RWPE2 (cell line): ENCODE data around the gene ADRM1.
A peak's percentile ranks its signal among the peaks of the same experiment; 100 is the strongest.

ENCODE experiments used
- ATAC-seq: fragments of 200-7000 bp; cut with Tn5 transposase; 3 replicates; pipeline ENCODE4 v1.9.1; 2021; ENCODE audit warnings: low read depth
- DNase-seq: peaks from one replicate; pipeline ENCODE4 v3.0.0-alpha.2; 2020; ENCODE audit warnings: low spot score
- H3K27ac ChIP-seq: fragments of 450-650 bp; 2 replicates; pipeline ENCODE4 v1.5.1; 2017; ENCODE audit warnings: mild to moderate bottlenecking; ENCODE audit not compliant: poor library complexity, severe bottlenecking
- H3K27me3 ChIP-seq: fragments of 250-450 bp; sonication (Bioruptor Pico); 2 replicates; pipeline ENCODE4 v1.5.1; 2021; ENCODE audit warnings: mild to moderate bottlenecking, moderate library complexity; ENCODE audit not compliant: insufficient read depth, poor library complexity, severe bottlenecking
- H3K36me3 ChIP-seq: fragments of 250-450 bp; sonication (Bioruptor Pico); 2 replicates; pipeline ENCODE4 v1.5.1; 2020; ENCODE audit warnings: low read depth, mild to moderate bottlenecking, moderate library complexity
- H3K4me1 ChIP-seq: fragments of 250-450 bp; sonication (Bioruptor Pico); 2 replicates; pipeline ENCODE4 v1.5.1; 2021; ENCODE audit warnings: mild to moderate bottlenecking, moderate library complexity; ENCODE audit not compliant: insufficient read depth, poor library complexity, severe bottlenecking
- H3K4me3 ChIP-seq: fragments of 250-450 bp; sonication (Bioruptor Pico); 2 replicates; pipeline ENCODE4 v1.5.1; 2021; ENCODE audit warnings: mild to moderate bottlenecking, moderate library complexity; ENCODE audit not compliant: severe bottlenecking
- H3K9me3 ChIP-seq: fragments of 250-450 bp; sonication (Bioruptor Pico); 2 replicates; pipeline ENCODE4 v1.5.1; 2021; ENCODE audit warnings: mild to moderate bottlenecking, moderate library complexity; ENCODE audit not compliant: severe bottlenecking
- TF ChIP-seq, protein P1 (sequence below): fragments of 450-650 bp; IDR thresholded peaks from one replicate; pipeline ENCODE4 v1.5.1; 2017; ENCODE audit warnings: mild to moderate bottlenecking, moderate library complexity; ENCODE audit not compliant: poor library complexity, severe bottlenecking

ADRM1 gene

GRCh38 chr20:62357187-62357667 lies 54.4 kb downstream of the ADRM1 start:
- no peaks in the 10 kb centered on the region for H3K27me3 ChIP-seq
- TF ChIP-seq, protein P1, sequence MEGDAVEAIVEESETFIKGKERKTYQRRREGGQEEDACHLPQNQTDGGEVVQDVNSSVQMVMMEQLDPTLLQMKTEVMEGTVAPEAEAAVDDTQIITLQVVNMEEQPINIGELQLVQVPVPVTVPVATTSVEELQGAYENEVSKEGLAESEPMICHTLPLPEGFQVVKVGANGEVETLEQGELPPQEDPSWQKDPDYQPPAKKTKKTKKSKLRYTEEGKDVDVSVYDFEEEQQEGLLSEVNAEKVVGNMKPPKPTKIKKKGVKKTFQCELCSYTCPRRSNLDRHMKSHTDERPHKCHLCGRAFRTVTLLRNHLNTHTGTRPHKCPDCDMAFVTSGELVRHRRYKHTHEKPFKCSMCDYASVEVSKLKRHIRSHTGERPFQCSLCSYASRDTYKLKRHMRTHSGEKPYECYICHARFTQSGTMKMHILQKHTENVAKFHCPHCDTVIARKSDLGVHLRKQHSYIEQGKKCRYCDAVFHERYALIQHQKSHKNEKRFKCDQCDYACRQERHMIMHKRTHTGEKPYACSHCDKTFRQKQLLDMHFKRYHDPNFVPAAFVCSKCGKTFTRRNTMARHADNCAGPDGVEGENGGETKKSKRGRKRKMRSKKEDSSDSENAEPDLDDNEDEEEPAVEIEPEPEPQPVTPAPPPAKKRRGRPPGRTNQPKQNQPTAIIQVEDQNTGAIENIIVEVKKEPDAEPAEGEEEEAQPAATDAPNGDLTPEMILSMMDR: no peak
- peaks cover 77% of the 10 kb centered on the region for H3K36me3 ChIP-seq
- peak; percentile 11 for ATAC-seq
- DNase-seq: no peak
- no peaks in the 10 kb centered on the region for H3K9me3 ChIP-seq
- H3K4me1 ChIP-seq: peaks cover 92% of the 10 kb centered on the region
- peak overlapping the region; percentile 99 for H3K27ac ChIP-seq
- no peak overlapping the region for H3K4me3 ChIP-seq

DNA sequence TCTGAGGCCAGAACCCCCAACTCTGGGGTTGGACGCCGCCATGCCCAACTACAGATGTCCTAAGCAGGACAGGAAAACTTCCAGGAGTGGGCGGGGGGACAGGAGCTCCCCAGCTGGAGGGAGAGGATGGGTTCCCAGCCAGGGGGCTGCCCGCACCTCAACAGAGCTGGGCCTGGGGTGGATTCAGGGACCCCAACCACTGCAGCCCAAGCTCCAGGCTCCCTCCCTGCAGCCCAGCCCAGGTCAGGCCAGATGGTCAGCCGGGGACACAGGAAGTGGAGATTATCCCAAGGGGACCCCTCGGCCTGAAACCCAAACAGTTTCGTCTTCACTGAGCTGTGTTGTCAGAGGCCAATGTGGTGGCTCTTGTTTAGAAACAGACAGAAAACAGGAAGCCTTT lies 54.9 kb downstream of the ADRM1 start:
- Histone ChIP-seq H3K4me3 (no peak overlapping the region), H3K4me1 (peaks cover 92% of the 10 kb centered on the region), H3K27me3 (no peaks in the 10 kb centered on the region), H3K27ac (peak overlapping the region; percentile 99), H3K36me3 (peaks cover 77% of the 10 kb centered on the region), H3K9me3 (no peaks in the 10 kb centered on the region)
- DNase-seq (no peak), ATAC-seq (no peak)
- TF ChIP-seq, protein P1: no peak
